ENCODE results near the gene RBMS1.
A peak's percentile ranks its signal among the peaks of the same experiment; 100 is the strongest.

RBMS1 gene

DNA sequence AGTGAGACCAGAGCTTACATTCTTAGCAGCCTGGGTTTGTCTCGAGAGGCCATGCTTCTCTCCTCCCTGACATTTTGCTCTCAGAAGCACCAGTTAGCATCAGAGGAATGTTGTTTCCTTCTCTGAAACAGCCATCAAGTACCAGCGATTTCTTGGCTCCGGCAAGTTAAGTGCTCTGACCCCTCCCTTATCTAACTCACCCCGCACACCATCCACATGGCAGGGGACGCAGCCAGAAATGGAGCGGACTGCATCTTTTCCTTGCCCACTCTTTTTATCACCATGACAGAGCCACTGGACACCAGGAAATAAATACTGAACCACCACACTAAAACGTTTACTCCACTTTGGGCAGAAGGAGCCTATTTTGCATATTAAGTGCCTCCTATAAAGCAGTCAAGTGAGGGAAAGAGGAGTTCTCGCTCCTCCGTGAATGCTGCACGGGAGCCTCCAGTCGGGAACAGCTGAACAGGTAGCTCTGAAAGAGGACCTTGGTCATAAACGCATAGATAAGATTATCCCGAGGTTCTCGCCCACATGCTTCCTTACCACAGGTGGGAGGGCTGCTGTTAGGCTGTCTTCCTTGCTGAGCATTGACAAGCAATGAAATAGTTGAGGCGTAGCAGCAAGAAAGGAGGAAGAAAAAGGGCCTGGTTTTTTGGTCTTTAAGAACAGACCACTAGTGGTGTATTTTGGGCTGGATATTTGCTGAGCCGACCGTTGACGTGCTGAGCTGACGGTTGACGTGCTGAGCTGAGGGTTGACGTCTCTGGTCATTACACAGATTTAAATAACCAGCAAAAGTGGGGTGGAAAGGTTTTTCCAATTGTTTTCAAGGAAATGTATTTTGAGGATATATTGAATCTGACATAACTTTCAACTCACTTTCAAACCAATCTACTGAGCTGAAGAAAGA lies 222.2 kb downstream of the RBMS1 start:
- no peak overlapping the region for H3K9ac ChIP-seq (ENCODE audit: low read length)
- no peaks in the 10 kb centered on the region for H3K79me2 ChIP-seq (ENCODE audit: low read length)
- no peaks in the 10 kb centered on the region for H3K27me3 ChIP-seq (ENCODE audit: low read depth, low read length)
- no peak overlapping the region for H3K4me2 ChIP-seq (ENCODE audit: low read length)
- H3K27ac ChIP-seq (ENCODE audit: low read length) = no peak overlapping the region
- no peaks in the 10 kb centered on the region for H3K36me3 ChIP-seq (replicated peaks; ENCODE audit: low read depth, low read length)
- no peak overlapping the region for H3K4me3 ChIP-seq (ENCODE audit: low read length)
- TF ChIP-seq EZH2phosphoT487 (IDR thresholded peaks at IDR 0.05; ENCODE audit: low read depth) (no peak), CTCF (IDR thresholded peaks at IDR 0.05; ENCODE audit: low read depth, low read length) (no peak)
- no peaks in the 10 kb centered on the region for H4K20me1 ChIP-seq (ENCODE audit: insufficient read depth, low read length)
- no peaks in the 10 kb centered on the region for H3K9me3 ChIP-seq (ENCODE audit: insufficient read depth, low read length)
- no peak overlapping the region for H2AFZ ChIP-seq (ENCODE audit: low read depth, low read length)
- H3K4me1 ChIP-seq (ENCODE audit: low read length) = peaks cover 6% of the 10 kb centered on the region

DNA sequence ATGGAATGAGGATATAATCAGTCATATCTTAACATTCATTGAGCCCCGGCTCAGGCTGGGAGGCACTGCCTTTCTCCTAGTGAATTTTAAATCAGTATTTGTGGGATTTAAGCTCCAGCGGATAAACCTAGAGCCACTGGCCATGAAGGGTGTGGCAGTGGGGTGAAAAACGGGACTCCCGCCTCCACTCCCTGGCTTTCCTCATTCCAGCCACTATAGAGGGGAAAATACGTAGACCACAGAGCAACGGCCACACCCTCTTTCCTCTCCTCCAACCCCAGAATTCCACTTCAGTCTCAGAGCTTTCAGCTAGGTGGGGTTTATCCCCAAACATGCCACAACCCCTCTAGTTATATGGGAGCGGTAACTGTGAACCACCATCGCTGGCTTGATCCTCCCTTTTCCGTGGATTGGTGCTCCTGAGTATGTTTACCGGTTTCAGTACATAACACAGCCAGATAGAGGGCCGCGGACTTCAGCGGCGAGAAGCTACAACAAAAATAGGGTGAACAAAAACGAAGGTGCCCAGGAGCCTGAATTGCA lies 223.0 kb downstream of the RBMS1 start:
- peaks cover 14% of the 10 kb centered on the region for H3K4me1 ChIP-seq (ENCODE audit: low read length)
- no peaks in the 10 kb centered on the region for H3K27me3 ChIP-seq (ENCODE audit: low read depth, low read length)
- H2AFZ ChIP-seq (ENCODE audit: low read depth, low read length) = 0 out of 2 replicates have a peak overlapping the region, but pooled peaks have one; percentile 83
- no peaks in the 10 kb centered on the region for H3K9me3 ChIP-seq (ENCODE audit: insufficient read depth, low read length)
- H3K36me3 ChIP-seq (replicated peaks; ENCODE audit: low read depth, low read length) = no peaks in the 10 kb centered on the region
- TF ChIP-seq CTCF (IDR thresholded peaks at IDR 0.05; ENCODE audit: low read depth, low read length) = no peak
- no peak for TF ChIP-seq EZH2phosphoT487 (IDR thresholded peaks at IDR 0.05; ENCODE audit: low read depth)
- no peak overlapping the region for H3K27ac ChIP-seq (ENCODE audit: low read length)
- no peak overlapping the region for H3K9ac ChIP-seq (ENCODE audit: low read length)
- no peaks in the 10 kb centered on the region for H3K79me2 ChIP-seq (ENCODE audit: low read length)
- no peak overlapping the region; the same call in 1 of the 2 replicates for H3K4me2 ChIP-seq (ENCODE audit: low read length)
- H4K20me1 ChIP-seq (ENCODE audit: insufficient read depth, low read length) = no peaks in the 10 kb centered on the region
- no peak overlapping the region for H3K4me3 ChIP-seq (ENCODE audit: low read length)

DNA sequence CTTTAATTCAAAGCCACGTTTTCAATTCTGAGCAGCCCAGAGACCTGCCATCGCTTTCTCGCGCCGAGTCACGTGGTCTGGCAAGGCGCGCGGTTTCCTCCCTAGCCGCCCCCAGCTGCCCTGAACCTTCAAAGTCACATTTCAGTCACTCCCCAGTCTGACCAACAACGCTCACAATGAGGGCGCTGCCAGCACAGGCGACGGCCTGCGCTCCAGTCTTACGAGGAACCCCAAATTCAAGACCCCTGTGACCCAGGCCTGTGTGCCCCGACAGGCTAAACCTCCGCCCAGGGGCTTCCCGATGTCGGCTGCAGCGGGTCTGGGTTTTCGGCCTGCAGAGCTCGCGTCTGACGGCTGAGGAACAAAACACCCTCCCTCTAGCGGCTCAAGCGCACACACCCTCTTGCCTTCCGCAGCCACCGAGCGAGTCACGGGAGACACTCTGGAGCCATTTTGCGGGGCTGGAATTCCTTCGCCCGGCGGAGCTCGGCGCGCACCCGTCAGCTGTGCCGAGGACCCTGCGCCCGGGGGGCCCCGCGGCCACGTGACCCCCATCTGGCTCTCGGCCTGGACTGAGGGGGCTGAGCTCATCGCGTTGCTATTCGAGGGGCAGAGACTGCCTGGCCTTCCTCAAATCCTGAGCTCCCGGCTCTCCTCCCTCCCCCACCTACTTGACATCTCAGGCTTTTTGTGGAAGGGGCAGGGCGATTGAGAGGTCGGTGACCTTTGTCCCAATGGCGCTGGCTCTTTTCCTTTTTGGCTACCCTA lies 223.6 kb downstream of the RBMS1 start:
- no peaks in the 10 kb centered on the region for H3K79me2 ChIP-seq (ENCODE audit: low read length)
- H2AFZ ChIP-seq (ENCODE audit: low read depth, low read length) = peak overlapping the region; percentile 83
- peak overlapping the region; percentile 74 for H3K4me2 ChIP-seq (ENCODE audit: low read length)
- TF ChIP-seq EZH2phosphoT487 (IDR thresholded peaks at IDR 0.05; ENCODE audit: low read depth) (no peak), CTCF (IDR thresholded peaks at IDR 0.05; ENCODE audit: low read depth, low read length) (peak; percentile 28)
- no peaks in the 10 kb centered on the region for H3K36me3 ChIP-seq (replicated peaks; ENCODE audit: low read depth, low read length)
- peak overlapping the region; percentile 38; the same call in 1 of the 2 replicates for H3K9ac ChIP-seq (ENCODE audit: low read length)
- peak overlapping the region; percentile 64 for H3K4me3 ChIP-seq (ENCODE audit: low read length)
- H3K4me1 ChIP-seq (ENCODE audit: low read length) = peaks cover 20% of the 10 kb centered on the region
- H3K27me3 ChIP-seq (ENCODE audit: low read depth, low read length) = no peaks in the 10 kb centered on the region
- H3K9me3 ChIP-seq (ENCODE audit: insufficient read depth, low read length) = no peaks in the 10 kb centered on the region
- H4K20me1 ChIP-seq (ENCODE audit: insufficient read depth, low read length) = no peaks in the 10 kb centered on the region
- no peak overlapping the region for H3K27ac ChIP-seq (ENCODE audit: low read length)

- H3K27me3 ChIP-seq (ENCODE audit: low read depth, low read length) = no peaks in the 10 kb centered on the region
- H3K9me3 ChIP-seq (ENCODE audit: insufficient read depth, low read length) = no peaks in the 10 kb centered on the region
- peak overlapping the region; percentile 83 for H2AFZ ChIP-seq (ENCODE audit: low read depth, low read length)
- no peak overlapping the region for H3K27ac ChIP-seq (ENCODE audit: low read length)
- H4K20me1 ChIP-seq (ENCODE audit: insufficient read depth, low read length) = no peaks in the 10 kb centered on the region
- H3K9ac ChIP-seq (ENCODE audit: low read length) = peak overlapping the region; percentile 38; the same call in 1 of the 2 replicates
- no peaks in the 10 kb centered on the region for H3K36me3 ChIP-seq (replicated peaks; ENCODE audit: low read depth, low read length)
- peak overlapping the region; percentile 74 for H3K4me2 ChIP-seq (ENCODE audit: low read length)
- H3K4me3 ChIP-seq (ENCODE audit: low read length) = peak overlapping the region; percentile 64
- TF ChIP-seq EZH2phosphoT487 (IDR thresholded peaks at IDR 0.05; ENCODE audit: low read depth) = no peak
- TF ChIP-seq CTCF (IDR thresholded peaks at IDR 0.05; ENCODE audit: low read depth, low read length) = no peak
- peaks cover 20% of the 10 kb centered on the region for H3K4me1 ChIP-seq (ENCODE audit: low read length)
- no peaks in the 10 kb centered on the region for H3K79me2 ChIP-seq (ENCODE audit: low read length)
These were observed 224.2 kb downstream of the RBMS1 start for GRCh38 chr2:160269365-160269764.

Measured in OCI-LY3 (cell line).